Upper lobe of left lung (tissue), 6 donors: ENCODE data around the gene MTFR1L. TPM values are rescaled to one million over a fixed set of nuclear protein-coding genes. Genes with fewer than 3 reads are reported as not detected.

Experiments
- ATAC-seq, 2 donors: fragments of 200-7000 bp; cut with Tn5 transposase; one replicate each; pipeline ENCODE4 v1.9.1; 2022; ENCODE audit warnings: mild to moderate bottlenecking in 2 of 2, moderate library complexity in 2 of 2; ENCODE audit not compliant: low FRiP score in 2 of 2
- DNase-seq, 2 donors: peaks; one replicate each; pipeline ENCODE4 v3.0.0-alpha.2; 2019 to 2020
- H3K27ac ChIP-seq, 4 donors: fragments of 200-600 bp; sonication (generic); one replicate each; pipeline ENCODE4 v1.5.1; 2016 to 2019
- H3K27me3 ChIP-seq, 4 donors: fragments of 200-600 bp; sonication (generic); one replicate each; pipeline ENCODE4 v1.5.1; 2017 to 2019
- H3K36me3 ChIP-seq, 4 donors: fragments of 200-600 bp; sonication (generic); one replicate each; pipeline ENCODE4 v1.5.1; 2016 to 2019
- H3K4me1 ChIP-seq, 4 donors: fragments of 200-600 bp; sonication (generic); one replicate each; pipeline ENCODE4 v1.5.1; 2018 to 2019
- H3K4me3 ChIP-seq, 4 donors: fragments of 200-600 bp; sonication (generic); one replicate each; pipeline ENCODE4 v1.5.1; 2017 to 2019; ENCODE audit warnings: mild to moderate bottlenecking in 2 of 4, moderate library complexity in 1 of 4
- H3K9me3 ChIP-seq, 4 donors: fragments of 200-600 bp; sonication (generic); one replicate each; pipeline ENCODE4 v1.5.1; 2018 to 2019
- CTCF ChIP-seq, 6 experiments: fragments of 450-650 bp in 4 of 6; fragments of 200-600 bp in 2 of 6; sonication (generic) in 2 of 6; IDR thresholded peaks; one replicate each; pipeline ENCODE4 v1.5.1; 2016 to 2019; ENCODE audit warnings: antibody characterized with exemption in 6 of 6
- EP300 ChIP-seq, 4 donors: sonication (generic); formaldehyde crosslinking; IDR thresholded peaks; one replicate each; pipeline ENCODE4 v1.5.1; 2017; ENCODE audit warnings: antibody characterized with exemption in 4 of 4, control low read depth in 2 of 4
- POLR2A ChIP-seq, 4 donors: fragments of 450-650 bp; IDR thresholded peaks; one replicate each; pipeline ENCODE4 v1.5.1; 2016 to 2017; ENCODE audit warnings: antibody characterized with exemption in 4 of 4, mild to moderate bottlenecking in 2 of 4
- POLR2AphosphoS5 ChIP-seq, 2 donors: sonication (generic); formaldehyde crosslinking; IDR thresholded peaks; one replicate each; pipeline ENCODE4 v1.5.1; 2017; ENCODE audit warnings: antibody characterized with exemption in 2 of 2
- WGBS, 2 donors: methylation state at CpG; one replicate each; pipeline ENCODE4 v1.1.5; 2017 to 2018; 5-methylcytosine and 5-hydroxymethylcytosine counted together
- total RNA-seq, 6 donors: library from RNA; depleted of rRNA in 4 of 6; stranded (reverse); fragments of >200 nt in 4 of 6; gene quantifications; one replicate each; pipeline versions ENCODE4 v1.1.0 to v1.2.1, GENCODE V29; 2016 to 2021
- donor health status: DM: no; HTN: no; CAD: no; lungs with moderate emphysema.
- donor health status: DM: no; HTN: yes; CAD: no; lungs with severe emphysema.

MTFR1L gene
- total RNA-seq, 6 donors from 2014 or later = 43.2 to 80.7 (median 53.6) TPM

- H3K4me1 ChIP-seq = peaks cover 62 to 89% (median 73%) of the 10 kb centered on the region in 4 donors
These were observed 16.4 kb upstream of the MTFR1L start for GRCh38 chr1:25803368-25803767.

GRCh38 chr1:25804244-25804963 lies 15.3 kb upstream of the MTFR1L start:
- TF ChIP-seq POLR2AphosphoS5 (IDR thresholded peaks at IDR 0.05) (no peak), EP300 (IDR thresholded peaks at IDR 0.05) (no peak), CTCF (IDR thresholded peaks at IDR 0.05) (no peak), POLR2A (IDR thresholded peaks at IDR 0.05) (no peak)
- Histone ChIP-seq H3K4me1 (peaks cover 53 to 87% (median 63%) of the 10 kb centered on the region in 4 donors), H3K36me3 (peaks cover 0 to 42% (median 23%) of the 10 kb centered on the region in 4 donors), H3K4me3 (no peak overlapping the region), H3K27ac (peak overlapping the region in 3 of 4 donors; percentile 64 to 76 (median 64)), H3K9me3 (no peaks in the 10 kb centered on the region), H3K27me3 (no peaks in the 10 kb centered on the region)
- ATAC-seq (no peak), DNase-seq (no peak)
- 77 to 78% methylated on average over 10 of the region's 10 CpGs for WGBS, 2 donors

More at GRCh38 chr1:25803368-25803767, 16.4 kb upstream of the MTFR1L start:
- Histone ChIP-seq H3K4me3 (no peak overlapping the region), H3K36me3 (peaks cover 0 to 31% (median 13%) of the 10 kb centered on the region in 4 donors), H3K27ac (no peak overlapping the region), H3K9me3 (no peaks in the 10 kb centered on the region), H3K27me3 (no peaks in the 10 kb centered on the region)
- DNase-seq (no peak), ATAC-seq (no peak)
- 92% methylated on average over 1 of the region's 1 CpG for WGBS, 2 donors
- TF ChIP-seq EP300 (IDR thresholded peaks at IDR 0.05) (no peak), CTCF (IDR thresholded peaks at IDR 0.05) (no peak), POLR2A (IDR thresholded peaks at IDR 0.05) (no peak), POLR2AphosphoS5 (IDR thresholded peaks at IDR 0.05) (no peak)

- H3K4me3 ChIP-seq = no peak overlapping the region
- TF ChIP-seq EP300 (IDR thresholded peaks at IDR 0.05) = no peak
- no peak for TF ChIP-seq POLR2A (IDR thresholded peaks at IDR 0.05)
- TF ChIP-seq CTCF (IDR thresholded peaks at IDR 0.05) = no peak
- no peak for TF ChIP-seq POLR2AphosphoS5 (IDR thresholded peaks at IDR 0.05)
- peaks cover 0 to 50% (median 29%) of the 10 kb centered on the region in 4 donors for H3K36me3 ChIP-seq
- peaks cover 49 to 86% (median 60%) of the 10 kb centered on the region in 4 donors for H3K4me1 ChIP-seq
- no peak for ATAC-seq
- no peak for DNase-seq
- no peaks in the 10 kb centered on the region for H3K27me3 ChIP-seq
- peak overlapping the region in 3 of 4 donors; percentile 64 to 76 (median 64) for H3K27ac ChIP-seq
- 89 to 92% methylated on average over 9 to 14 of the region's 15 CpGs for WGBS, 2 donors
- no peaks in the 10 kb centered on the region for H3K9me3 ChIP-seq
These were observed 14.5 kb upstream of the MTFR1L start for GRCh38 chr1:25804964-25805862.

- Histone ChIP-seq H3K4me1 (peaks cover 48 to 86% (median 60%) of the 10 kb centered on the region in 4 donors), H3K9me3 (no peaks in the 10 kb centered on the region), H3K27me3 (no peaks in the 10 kb centered on the region), H3K4me3 (no peak overlapping the region), H3K27ac (peak overlapping the region in 3 of 4 donors; percentile 52 to 76 (median 64)), H3K36me3 (peaks cover 0 to 50% (median 31%) of the 10 kb centered on the region in 4 donors)
- TF ChIP-seq POLR2AphosphoS5 (IDR thresholded peaks at IDR 0.05) (peak in 1 of 2 donors; percentile 45), POLR2A (IDR thresholded peaks at IDR 0.05) (no peak), CTCF (IDR thresholded peaks at IDR 0.05) (no peak)
- peak in 1 of 2 donors; percentile 32 for ATAC-seq
- 56 to 57% methylated on average over 3 of the region's 3 CpGs for WGBS, 2 donors
- peak in 1 of 2 donors; percentile 34 for DNase-seq
These were observed 13.9 kb upstream of the MTFR1L start for GRCh38 chr1:25805863-25806225.
